Thyroid gland (tissue), 4 donors: ENCODE data around the gene MEGF6.

Experiments
- CTCF ChIP-seq, 6 experiments: fragments of 200-600 bp in 3 of 6; fragments of 450-650 bp in 3 of 6; sonication (generic) in 3 of 6; IDR thresholded peaks; one replicate each; pipeline ENCODE4 v1.5.1; 2016 to 2019; ENCODE audit warnings: antibody characterized with exemption in 6 of 6, mild to moderate bottlenecking in 2 of 6, inconsistent platforms in 1 of 6, moderate library complexity in 1 of 6
- POLR2A ChIP-seq, 2 donors: fragments of 450-650 bp; IDR thresholded peaks; one replicate each; pipeline ENCODE4 v1.6.1; 2017; ENCODE audit warnings: antibody characterized with exemption in 2 of 2, mild to moderate bottlenecking in 2 of 2, moderate library complexity in 1 of 2

- TF ChIP-seq CTCF (IDR thresholded peaks at IDR 0.05): no peak
- TF ChIP-seq POLR2A (IDR thresholded peaks at IDR 0.05): no peak
These were observed 12.3 kb upstream of the MEGF6 start for GRCh38 chr1:3623441-3624199.
